MCF 10A (cell line): Measurements from ENCODE around the gene DAPK2. TPM values are rescaled to one million over a fixed set of nuclear protein-coding genes. Genes with fewer than 3 reads are reported as not detected.

Experiments used
- BruUV-seq: library from RNA; stranded (reverse); fragments of 400-500 nt; replicated peaks from 2 replicates; lab custom pipeline; 2021; lab: Mats Ljungman, UMichigan
- CTCF ChIA-PET: fragments of 300-600 bp; sonication (Branson Sonifier 250); formaldehyde crosslinking; extraction: SDS; loops from one replicate; lab custom pipeline; 2021; ENCODE audit warnings: antibody characterized with exemption, inconsistent platforms; lab: Yijun Ruan, JAX
- POLR2A ChIA-PET: fragments of 300-600, 350-650 bp; sonication (Branson Sonifier 250); formaldehyde crosslinking; extraction: SDS; loops from one replicate; lab custom pipeline; 2020; ENCODE audit warnings: antibody characterized with exemption, inconsistent platforms; lab: Yijun Ruan, JAX
- DNase-seq: peaks from one replicate; pipeline ENCODE4 v3.0.0-alpha.2; 2018; ENCODE audit not compliant: unreplicated experiment
- H3K27ac Mint-ChIP-seq: one replicate; pipeline ENCODE4 v1.8.0; 2022; ENCODE audit warnings: mild to moderate bottlenecking, low read depth, mixed read lengths; ENCODE audit not compliant: unreplicated experiment
- H3K27me3 Mint-ChIP-seq: one replicate; pipeline ENCODE4 v1.8.0; 2022; ENCODE audit warnings: mixed read lengths; ENCODE audit not compliant: insufficient read depth, unreplicated experiment
- H3K36me3 Mint-ChIP-seq: one replicate; pipeline ENCODE4 v1.8.0; 2022; ENCODE audit warnings: mild to moderate bottlenecking, moderate library complexity, mixed read lengths; ENCODE audit not compliant: insufficient read depth, unreplicated experiment
- H3K4me1 Mint-ChIP-seq: one replicate; pipeline ENCODE4 v1.8.0; 2022; ENCODE audit warnings: mixed read lengths; ENCODE audit not compliant: insufficient read depth, unreplicated experiment
- H3K4me3 Mint-ChIP-seq: one replicate; pipeline ENCODE4 v1.8.0; 2022; ENCODE audit warnings: mild to moderate bottlenecking, moderate library complexity, mixed read lengths; ENCODE audit not compliant: unreplicated experiment
- H3K9me3 Mint-ChIP-seq: one replicate; pipeline ENCODE4 v1.8.0; 2022; ENCODE audit warnings: mixed read lengths; ENCODE audit not compliant: unreplicated experiment
- CTCF ChIP-seq: fragments of 200-600 bp; IDR thresholded peaks from one replicate; pipeline ENCODE4 v1.8.0; 2022; ENCODE audit warnings: antibody characterized with exemption, mild to moderate bottlenecking; ENCODE audit not compliant: unreplicated experiment
- intact Hi-C: fragments of 100-400 bp; cut with micrococcal nuclease; formaldehyde crosslinking; loops from 2 replicates; pipeline ENCODE4 v1.14.1; 2022
- total RNA-seq: library from RNA; stranded (reverse); gene quantifications from 2 replicates; pipeline ENCODE4 v1.2.3, GENCODE V29; 2022

The DAPK2 gene
- total RNA-seq, 1 experiment from 2014 or later: 4.6 TPM

GRCh38 chr15:63920504-63921175, 125.6 kb downstream of the DAPK2 start:
- H3K36me3 Mint-ChIP-seq: peaks cover 8% of the 10 kb centered on the region
- H3K27me3 Mint-ChIP-seq: no peaks in the 10 kb centered on the region
- DNase-seq: no peak
- peaks cover 13% of the 10 kb centered on the region for H3K4me1 Mint-ChIP-seq
- intact Hi-C loops: no loop called here
- H3K9me3 Mint-ChIP-seq: no peaks in the 10 kb centered on the region
- no peak for TF ChIP-seq CTCF
- CTCF ChIA-PET: interaction anchor here (0.6 to 1.5 kb wide), 4 partner anchors 17 to 169 kb away, joined by 3 to 9 read pairs (median 3); no protein-coding TSS in a partner anchor
- H3K4me3 Mint-ChIP-seq: no peak overlapping the region
- BruUV-seq: no TSS peak
- no peak overlapping the region for H3K27ac Mint-ChIP-seq
- POLR2A ChIA-PET: interaction anchor here (0.5 to 1.3 kb wide), 2 partner anchors 16 to 117 kb away, joined by 3 read pairs; no protein-coding TSS in a partner anchor

GRCh38 chr15:63918901-63919348, 127.4 kb downstream of the DAPK2 start:
- no peaks in the 10 kb centered on the region for H3K9me3 Mint-ChIP-seq
- H3K36me3 Mint-ChIP-seq: peaks cover 8% of the 10 kb centered on the region
- CTCF ChIA-PET: interaction anchor here (0.6 to 1.0 kb wide), 2 partner anchors 128 to 336 kb away, joined by 3 read pairs; no protein-coding TSS in a partner anchor
- DNase-seq: no peak
- POLR2A ChIA-PET: no interaction called here
- intact Hi-C loops: no loop called here
- no peak for TF ChIP-seq CTCF
- H3K4me3 Mint-ChIP-seq: no peak overlapping the region
- no peaks in the 10 kb centered on the region for H3K27me3 Mint-ChIP-seq
- no TSS peak for BruUV-seq
- H3K27ac Mint-ChIP-seq: no peak overlapping the region
- peaks cover 13% of the 10 kb centered on the region for H3K4me1 Mint-ChIP-seq

GRCh38 chr15:63918317-63918672, 128.0 kb downstream of the DAPK2 start:
- no peaks in the 10 kb centered on the region for H3K27me3 Mint-ChIP-seq
- intact Hi-C loops: no loop called here
- DNase-seq: no peak
- TF ChIP-seq CTCF: no peak
- ChIA-PET CTCF (interaction anchor here (0.6 to 1.0 kb wide), 2 partner anchors 16 to 27 kb away, joined by 3 to 4 read pairs; no protein-coding TSS in a partner anchor), POLR2A (no interaction called here)
- H3K9me3 Mint-ChIP-seq: no peaks in the 10 kb centered on the region
- H3K36me3 Mint-ChIP-seq: peaks cover 8% of the 10 kb centered on the region
- no peak overlapping the region for H3K4me3 Mint-ChIP-seq
- BruUV-seq: no TSS peak
- H3K27ac Mint-ChIP-seq: no peak overlapping the region
- peaks cover 13% of the 10 kb centered on the region for H3K4me1 Mint-ChIP-seq

GRCh38 chr15:63917588-63918316, 128.5 kb downstream of the DAPK2 start:
- TF ChIP-seq CTCF: no peak
- no peak overlapping the region for H3K4me3 Mint-ChIP-seq
- intact Hi-C loops: no loop called here
- no TSS peak for BruUV-seq
- no peaks in the 10 kb centered on the region for H3K27me3 Mint-ChIP-seq
- H3K4me1 Mint-ChIP-seq: peaks cover 13% of the 10 kb centered on the region
- no peaks in the 10 kb centered on the region for H3K9me3 Mint-ChIP-seq
- DNase-seq: no peak
- ChIA-PET POLR2A (no interaction called here), CTCF (interaction anchor here (0.6 to 1.0 kb wide), 2 partner anchors 17 to 27 kb away, joined by 3 to 4 read pairs; no protein-coding TSS in a partner anchor)
- H3K36me3 Mint-ChIP-seq: peaks cover 8% of the 10 kb centered on the region
- H3K27ac Mint-ChIP-seq: no peak overlapping the region
